Measurements from ENCODE around the gene PGBD1. TPM values are rescaled to one million over a fixed set of nuclear protein-coding genes. Genes with fewer than 3 reads are reported as not detected.

The PGBD1 gene
- total and polyA plus RNA-seq, 2 of the 13 experiments (the other 11 are each of a cell fraction or from before 2014, with no cell fraction given) = 3.6 to 6.9 TPM

- TF ChIP-seq ATF4 (CRISPR knock-in tag; IDR thresholded peaks at IDR 0.05) (peak in 1 of 2 experiments; percentile 68; a peak in 2 of 4 replicates), PAWR (CRISPR knock-in tag; IDR thresholded peaks at IDR 0.05; ENCODE audit: borderline replicate concordance) (peak; percentile 62; the same call in 1 of the 2 replicates), ZNF710 (CRISPR knock-in tag; IDR thresholded peaks at IDR 0.05; ENCODE audit: borderline replicate concordance) (peak; percentile 82; the same call in 1 of the 2 replicates), MAFG (CRISPR knock-in tag; IDR thresholded peaks at IDR 0.05) (0 out of 2 replicates have a peak, but pooled peaks have one; percentile 49), PLRG1 (conservative IDR thresholded peaks at IDR 0.05) (no peak), GTF3A (CRISPR knock-in tag; conservative IDR thresholded peaks at IDR 0.05) (no peak), NFE2L2 (IDR thresholded peaks at IDR 0.05; ENCODE audit: low read length) (no peak), DPF2 (CRISPR knock-in tag; IDR thresholded peaks at IDR 0.05; ENCODE audit: borderline replicate concordance, low read depth) (no peak), POLR2AphosphoS2 (IDR thresholded peaks at IDR 0.05; ENCODE audit: low read depth, low read length) (no peak), ZNF510 (CRISPR knock-in tag; IDR thresholded peaks at IDR 0.05; ENCODE audit: low read depth) (0 out of 2 replicates have a peak, but pooled peaks have one; percentile 55), POLR2A (IDR thresholded peaks at IDR 0.05; ENCODE audit: insufficient read depth in 1 of 2, low read depth in 2 of 2, low read length in 2 of 2) (peak; percentile 81 to 88), PRDM15 (CRISPR knock-in tag; IDR thresholded peaks at IDR 0.05) (no peak), MTA1 (CRISPR knock-in tag; IDR thresholded peaks at IDR 0.05; ENCODE audit: borderline replicate concordance) (peak; percentile 41; the same call in 1 of the 2 replicates), ZNF296 (CRISPR knock-in tag; conservative IDR thresholded peaks at IDR 0.05) (peak; percentile 87), ZNF567 (CRISPR knock-in tag; IDR thresholded peaks at IDR 0.05; ENCODE audit: borderline replicate concordance) (no peak), ZMAT3 (CRISPR knock-in tag; conservative IDR thresholded peaks at IDR 0.05) (peak; percentile 76; the same call in 1 of the 2 replicates), ZNF629 (CRISPR knock-in tag; conservative IDR thresholded peaks at IDR 0.05) (0 out of 2 replicates have a peak, but pooled peaks have one; percentile 51), ZBTB7A (CRISPR knock-in tag; IDR thresholded peaks at IDR 0.05) (peak; percentile 80), NR2F6 (IDR thresholded peaks at IDR 0.05) (peak; percentile 37; the same call in 1 of the 2 replicates), NR2F6 (CRISPR knock-in tag; IDR thresholded peaks at IDR 0.05) (0 out of 2 replicates have a peak, but pooled peaks have one; percentile 30), KDM6A (CRISPR knock-in tag; IDR thresholded peaks at IDR 0.05; ENCODE audit: low read depth) (no peak), XRCC5 (optimal IDR thresholded peaks at IDR 0.05; ENCODE audit: low read length) (peak; percentile 97), ZSCAN21 (CRISPR knock-in tag; IDR thresholded peaks at IDR 0.05; ENCODE audit: borderline replicate concordance) (peak; percentile 69; the same call in 1 of the 2 replicates), ZNF136 (CRISPR knock-in tag; IDR thresholded peaks at IDR 0.05; ENCODE audit: low read depth) (peak; percentile 95; the same call in 1 of the 2 replicates), SIX4 (CRISPR knock-in tag; IDR thresholded peaks at IDR 0.05) (no peak)
These were observed 68.7 kb downstream of the PGBD1 start, which contains the start of gene ZKSCAN3 (continued) for GRCh38 chr6:28349892-28350737.

Data from HepG2 (cell line).